Peyer's patch (tissue), 4 donors: ENCODE data around the gene SLC1A3. TPM values are rescaled to one million over a fixed set of nuclear protein-coding genes. Genes with fewer than 3 reads are reported as not detected.
A peak's percentile ranks its signal among the peaks of the same experiment; 100 is the strongest.

Source experiments
- DNase-seq, 3 donors: peaks; one replicate each; pipeline ENCODE4 v3.0.0-alpha.2; 2017 to 2019
- H3K27ac ChIP-seq, 4 donors: fragments of 200-600 bp; sonication (generic); one replicate each; pipeline ENCODE4 v1.5.1; 2016 to 2019
- H3K27me3 ChIP-seq, 2 donors: fragments of 200-600 bp; sonication (generic); one replicate each; pipeline ENCODE4 v1.5.1; 2019
- H3K36me3 ChIP-seq, 3 donors: fragments of 200-600 bp; sonication (generic); one replicate each; pipeline ENCODE4 v1.5.1; 2016 to 2019
- H3K4me1 ChIP-seq, 4 donors: fragments of 200-600 bp; sonication (generic); one replicate each; pipeline ENCODE4 v1.5.1; 2016 to 2019
- H3K4me3 ChIP-seq, 4 donors: fragments of 200-600 bp; sonication (generic); 1 replicate in 3 of 4; 2 replicates in 1 of 4; pipeline ENCODE4 v1.5.1; 2016 to 2019; ENCODE audit warnings: mild to moderate bottlenecking in 1 of 4
- H3K9me3 ChIP-seq, 4 donors: fragments of 200-600 bp; sonication (generic); one replicate each; pipeline ENCODE4 v1.5.1; 2016 to 2019; ENCODE audit warnings: mild to moderate bottlenecking in 1 of 4
- CTCF ChIP-seq, 6 experiments: fragments of 450-650 bp in 4 of 6; fragments of 200-600 bp in 2 of 6; sonication (generic) in 1 of 6; IDR thresholded peaks; one replicate each; pipeline ENCODE4 v1.5.1; 2017 to 2019; ENCODE audit warnings: antibody characterized with exemption in 6 of 6, mild to moderate bottlenecking in 3 of 6, moderate library complexity in 1 of 6
- POLR2A ChIP-seq, 2 donors: fragments of 450-650 bp; IDR thresholded peaks; one replicate each; pipeline ENCODE4 v1.5.1; 2017; ENCODE audit warnings: antibody characterized with exemption in 2 of 2, mild to moderate bottlenecking in 2 of 2, moderate library complexity in 2 of 2
- total RNA-seq, 4 donors: library from RNA; depleted of rRNA; stranded (reverse); fragments of >200 nt; gene quantifications; one replicate each; pipeline ENCODE4 v1.1.0, GENCODE V29; 2016

Gene SLC1A3
- total RNA-seq, 4 donors from 2014 or later: 0.95 to 7.4 (median 3.0) TPM

GRCh38 chr5:36724467-36725332 lies 118.3 kb downstream of the SLC1A3 start:
- peak; percentile 53 to 86 (median 86) for DNase-seq
- no peaks in the 10 kb centered on the region for H3K9me3 ChIP-seq
- H3K27ac ChIP-seq: peak overlapping the region; percentile 28 to 73 (median 50)
- H3K4me3 ChIP-seq: peak overlapping the region in 3 of 4 donors; percentile 14 to 28 (median 20)
- TF ChIP-seq CTCF (IDR thresholded peaks at IDR 0.05): no peak
- TF ChIP-seq POLR2A (IDR thresholded peaks at IDR 0.05): no peak
- peaks cover 0 to 8% (median 2%) of the 10 kb centered on the region in 4 donors for H3K4me1 ChIP-seq
- no peaks in the 10 kb centered on the region for H3K27me3 ChIP-seq
- H3K36me3 ChIP-seq: no peaks in the 10 kb centered on the region

GRCh38 chr5:36726317-36726716 lies 119.9 kb downstream of the SLC1A3 start:
- Histone ChIP-seq H3K9me3 (no peaks in the 10 kb centered on the region), H3K36me3 (no peaks in the 10 kb centered on the region), H3K27me3 (no peaks in the 10 kb centered on the region), H3K27ac (no peak overlapping the region), H3K4me1 (peaks cover 0 to 8% (median 2%) of the 10 kb centered on the region in 4 donors), H3K4me3 (no peak overlapping the region)
- no peak for DNase-seq
- no peak for TF ChIP-seq POLR2A (IDR thresholded peaks at IDR 0.05)
- TF ChIP-seq CTCF (IDR thresholded peaks at IDR 0.05): no peak

- no peak overlapping the region for H3K27ac ChIP-seq
- no peak for DNase-seq
- no peaks in the 10 kb centered on the region for H3K36me3 ChIP-seq
- no peaks in the 10 kb centered on the region for H3K9me3 ChIP-seq
- TF ChIP-seq CTCF (IDR thresholded peaks at IDR 0.05) (no peak), POLR2A (IDR thresholded peaks at IDR 0.05) (no peak)
- H3K4me3 ChIP-seq: no peak overlapping the region
- H3K4me1 ChIP-seq: peaks cover 0 to 8% (median 0%) of the 10 kb centered on the region in 4 donors
- no peaks in the 10 kb centered on the region for H3K27me3 ChIP-seq
These were observed 120.4 kb downstream of the SLC1A3 start for GRCh38 chr5:36726767-36727166.

- Histone ChIP-seq H3K4me3 (no peak overlapping the region), H3K27ac (no peak overlapping the region), H3K36me3 (no peaks in the 10 kb centered on the region), H3K9me3 (no peaks in the 10 kb centered on the region), H3K4me1 (no peaks in the 10 kb centered on the region), H3K27me3 (no peaks in the 10 kb centered on the region)
- DNase-seq: no peak
- TF ChIP-seq CTCF (IDR thresholded peaks at IDR 0.05): peak; percentile 44 to 74 (median 69)
- no peak for TF ChIP-seq POLR2A (IDR thresholded peaks at IDR 0.05)
These were observed 122.5 kb downstream of the SLC1A3 start for GRCh38 chr5:36728697-36729543.

- Histone ChIP-seq H3K27ac (no peak overlapping the region), H3K4me3 (no peak overlapping the region), H3K4me1 (no peaks in the 10 kb centered on the region), H3K9me3 (no peaks in the 10 kb centered on the region), H3K27me3 (no peaks in the 10 kb centered on the region), H3K36me3 (no peaks in the 10 kb centered on the region)
- TF ChIP-seq POLR2A (IDR thresholded peaks at IDR 0.05): no peak
- TF ChIP-seq CTCF (IDR thresholded peaks at IDR 0.05): no peak
- DNase-seq: no peak
These were observed 124.3 kb downstream of the SLC1A3 start for GRCh38 chr5:36730537-36731216.
